Astrocyte (in vitro differentiated cells and primary cell): ENCODE measurements around the gene ZDHHC16.

ENCODE experiments used
- EZH2 ChIP-seq: IDR thresholded peaks from 2 replicates; pipeline ENCODE4 v1.6.1; 2012; ENCODE audit warnings: mild to moderate bottlenecking, low read length, inconsistent platforms; ENCODE audit not compliant: insufficient read depth
- TF ChIP-seq, protein P1 (sequence below): IDR thresholded peaks from 2 replicates; pipeline ENCODE4 v1.5.1; 2011; ENCODE audit warnings: low read depth, mild to moderate bottlenecking, inconsistent platforms, low read length, moderate library complexity; ENCODE audit not compliant: insufficient read depth

DNA sequence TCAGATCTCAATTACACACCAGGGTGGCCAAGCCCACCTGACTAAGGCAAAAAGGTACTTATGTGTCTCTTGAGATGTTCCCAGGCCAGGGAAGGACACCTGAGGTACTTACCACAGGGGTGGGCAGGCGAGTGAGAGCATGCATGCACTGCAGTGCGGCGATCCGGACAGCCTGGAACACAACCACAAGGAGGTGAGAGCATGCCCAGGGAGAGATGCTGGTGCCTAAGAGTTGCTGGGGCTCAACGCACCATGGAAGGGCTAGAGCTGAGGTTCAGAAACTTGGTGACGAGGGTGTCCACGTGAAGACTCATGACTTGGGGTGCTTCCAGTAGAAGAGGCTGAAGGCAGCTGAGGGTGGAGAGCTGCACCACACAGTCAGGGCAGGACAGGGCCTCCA is 13.1 kb downstream of the ZDHHC16 start:
- TF ChIP-seq, protein P1, sequence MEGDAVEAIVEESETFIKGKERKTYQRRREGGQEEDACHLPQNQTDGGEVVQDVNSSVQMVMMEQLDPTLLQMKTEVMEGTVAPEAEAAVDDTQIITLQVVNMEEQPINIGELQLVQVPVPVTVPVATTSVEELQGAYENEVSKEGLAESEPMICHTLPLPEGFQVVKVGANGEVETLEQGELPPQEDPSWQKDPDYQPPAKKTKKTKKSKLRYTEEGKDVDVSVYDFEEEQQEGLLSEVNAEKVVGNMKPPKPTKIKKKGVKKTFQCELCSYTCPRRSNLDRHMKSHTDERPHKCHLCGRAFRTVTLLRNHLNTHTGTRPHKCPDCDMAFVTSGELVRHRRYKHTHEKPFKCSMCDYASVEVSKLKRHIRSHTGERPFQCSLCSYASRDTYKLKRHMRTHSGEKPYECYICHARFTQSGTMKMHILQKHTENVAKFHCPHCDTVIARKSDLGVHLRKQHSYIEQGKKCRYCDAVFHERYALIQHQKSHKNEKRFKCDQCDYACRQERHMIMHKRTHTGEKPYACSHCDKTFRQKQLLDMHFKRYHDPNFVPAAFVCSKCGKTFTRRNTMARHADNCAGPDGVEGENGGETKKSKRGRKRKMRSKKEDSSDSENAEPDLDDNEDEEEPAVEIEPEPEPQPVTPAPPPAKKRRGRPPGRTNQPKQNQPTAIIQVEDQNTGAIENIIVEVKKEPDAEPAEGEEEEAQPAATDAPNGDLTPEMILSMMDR: no peak
- TF ChIP-seq EZH2: no peak
